SHP77 treated with DMSO at 0.1 percent for 48 hours (cell line): ENCODE measurements around the gene ASB2.

Experiments used
- DNase-seq: peaks from one replicate; lab custom pipeline; 2025; lab: John Stamatoyannopoulos, UW

Gene ASB2

GRCh38 chr14:94001016-94001415, 24.6 kb upstream of the ASB2 start:
- no peak for DNase-seq

- DNase-seq: no peak
Measured at GRCh38 chr14:94000267-94000666, 23.9 kb upstream of the ASB2 start.

DNA sequence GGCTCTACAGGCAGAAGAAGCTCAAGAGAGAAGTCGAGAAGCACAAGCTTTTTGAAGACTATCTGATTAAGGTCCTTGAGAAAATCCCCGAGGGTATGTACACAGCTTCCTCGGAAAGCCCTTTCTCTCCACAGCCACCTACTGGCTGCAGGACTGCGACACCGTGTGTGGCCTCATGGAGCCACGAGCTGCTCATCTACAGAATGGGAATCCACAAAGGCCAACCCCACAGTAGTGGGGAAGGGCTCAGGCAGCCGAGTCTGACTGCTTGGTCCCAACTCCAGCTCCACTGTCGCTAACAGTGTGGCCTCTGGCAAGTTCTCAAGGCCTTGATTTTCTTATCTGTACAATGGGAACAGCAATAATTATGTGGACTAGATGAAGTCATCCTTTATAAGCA, 23.2 kb upstream of the ASB2 start:
- DNase-seq: no peak

DNA sequence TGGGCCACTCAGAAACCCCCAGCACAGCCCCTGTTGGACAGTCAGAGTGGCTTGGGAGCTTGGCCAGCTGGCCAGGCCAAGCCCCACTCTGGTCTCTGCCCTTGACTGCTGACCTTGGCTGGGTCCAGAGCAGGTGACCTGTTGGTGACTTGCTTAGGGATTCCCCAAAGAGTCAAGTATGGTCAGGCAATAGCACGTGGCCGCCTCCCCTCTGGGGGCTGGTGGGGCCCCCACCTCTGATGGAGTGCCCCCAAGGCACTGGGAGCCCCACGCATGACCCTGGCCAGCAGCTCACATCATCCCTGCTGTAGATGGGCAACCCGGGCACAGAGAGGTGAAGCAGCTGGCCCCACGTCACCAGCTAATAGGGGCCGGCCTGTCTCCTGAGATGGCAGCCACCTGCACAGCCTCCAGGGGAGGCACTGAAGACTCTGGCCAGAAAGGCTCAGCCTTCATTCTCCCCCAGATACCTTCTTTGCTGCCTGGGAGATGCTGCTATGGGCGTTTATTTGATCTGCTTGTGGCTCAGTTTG, 22.6 kb upstream of the ASB2 start:
- no peak for DNase-seq

DNA sequence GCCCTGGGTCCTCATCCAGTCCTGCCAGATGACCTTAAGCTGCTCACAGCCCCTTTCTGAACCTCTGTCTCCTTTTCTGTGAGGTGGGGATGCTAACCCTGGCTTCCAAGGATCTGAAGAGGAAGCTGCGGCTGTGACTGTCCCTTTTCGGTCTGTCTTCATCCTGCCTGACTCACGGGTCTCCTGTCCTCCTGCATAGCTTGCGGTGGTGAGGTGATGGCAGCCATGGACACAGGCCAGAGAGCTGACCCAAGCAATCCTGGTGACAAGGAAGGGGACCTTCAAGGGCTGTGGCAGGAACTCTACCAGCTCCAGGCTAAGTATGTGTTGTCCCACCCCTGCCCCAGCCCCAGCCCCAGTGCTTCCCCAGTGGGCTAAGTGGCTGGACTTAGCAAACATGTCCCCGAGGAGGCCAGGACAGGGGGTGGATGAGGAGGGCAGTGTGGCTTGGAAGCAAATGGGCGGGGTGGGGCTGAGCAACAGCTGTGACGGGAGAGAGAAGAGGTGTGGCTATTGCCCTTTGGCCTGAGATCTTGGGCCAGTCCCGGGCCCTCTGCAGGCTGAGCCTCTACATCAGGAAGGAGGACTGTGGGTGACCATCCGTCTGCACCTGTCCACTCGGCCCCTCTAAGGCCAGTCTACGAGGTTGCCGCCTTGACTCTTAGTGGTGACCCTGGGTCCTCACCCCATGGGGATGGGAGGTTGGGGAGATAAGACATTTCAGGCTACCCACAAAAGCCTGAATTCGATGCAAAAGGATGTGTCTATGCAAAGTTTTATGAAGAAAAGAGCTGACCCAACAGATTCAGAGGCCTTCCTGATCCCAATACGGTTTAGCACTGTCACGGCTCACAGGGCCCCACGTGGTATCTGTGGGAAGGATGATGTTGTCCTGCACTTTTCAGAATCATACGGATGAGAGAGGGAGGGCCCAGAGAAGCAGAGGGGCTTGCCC, 21.8 kb upstream of the ASB2 start:
- DNase-seq: no peak

DNA sequence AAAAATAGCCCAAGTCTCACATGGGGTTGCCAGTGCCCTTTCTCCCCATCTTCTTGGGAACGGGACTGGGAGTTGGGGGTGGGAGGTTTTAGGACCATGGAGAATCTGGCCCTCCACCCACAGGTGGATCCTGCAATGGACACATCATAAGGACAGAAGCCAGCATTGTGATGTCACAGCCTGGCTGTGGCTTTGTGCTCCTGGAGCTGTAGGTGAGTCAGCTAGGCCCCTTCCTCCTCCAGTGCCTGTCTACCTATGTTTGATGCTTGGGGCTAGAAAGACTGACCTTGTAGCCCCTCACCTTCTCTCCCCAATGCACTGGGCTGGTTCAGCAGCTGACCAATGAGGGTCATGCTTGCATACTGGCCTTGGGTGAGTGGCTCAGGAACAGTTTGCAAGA, 20.7 kb upstream of the ASB2 start, which contains the start of gene CCDC197:
Gene CCDC197 (plus strand): TSS at position 220 of the 400 bp plus-strand sequence. CDS start 831 bp downstream, outside the sequence.
- DNase-seq: no peak

DNA sequence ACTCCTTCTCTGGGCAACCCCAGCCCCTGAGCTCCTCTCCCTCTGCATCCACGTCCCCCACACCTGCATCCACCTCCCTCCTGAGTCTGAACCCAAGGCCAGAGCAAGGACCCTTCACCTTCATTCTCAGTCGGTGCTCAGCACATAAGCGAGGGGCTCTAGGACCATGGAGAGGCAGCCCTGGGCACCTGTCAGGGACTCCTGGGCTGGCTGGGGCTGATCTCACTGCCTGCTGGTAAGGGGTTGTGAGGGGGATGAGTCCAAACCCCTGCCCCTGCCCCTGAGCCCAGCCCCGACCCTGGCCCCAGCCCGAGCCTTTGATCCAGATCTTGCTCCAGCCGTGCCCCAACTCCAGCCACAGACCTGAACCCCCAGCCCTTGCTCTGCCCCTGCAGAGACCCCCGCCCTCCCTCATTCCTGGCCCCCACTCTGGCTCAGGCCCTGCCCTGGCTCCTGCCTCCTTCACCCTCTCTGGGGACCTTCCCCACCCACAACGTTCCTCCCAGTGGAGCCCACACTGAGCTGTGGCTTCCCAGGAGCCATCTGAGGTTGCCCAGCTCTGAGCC, 19.8 kb upstream of the ASB2 start:
- no peak for DNase-seq

DNA sequence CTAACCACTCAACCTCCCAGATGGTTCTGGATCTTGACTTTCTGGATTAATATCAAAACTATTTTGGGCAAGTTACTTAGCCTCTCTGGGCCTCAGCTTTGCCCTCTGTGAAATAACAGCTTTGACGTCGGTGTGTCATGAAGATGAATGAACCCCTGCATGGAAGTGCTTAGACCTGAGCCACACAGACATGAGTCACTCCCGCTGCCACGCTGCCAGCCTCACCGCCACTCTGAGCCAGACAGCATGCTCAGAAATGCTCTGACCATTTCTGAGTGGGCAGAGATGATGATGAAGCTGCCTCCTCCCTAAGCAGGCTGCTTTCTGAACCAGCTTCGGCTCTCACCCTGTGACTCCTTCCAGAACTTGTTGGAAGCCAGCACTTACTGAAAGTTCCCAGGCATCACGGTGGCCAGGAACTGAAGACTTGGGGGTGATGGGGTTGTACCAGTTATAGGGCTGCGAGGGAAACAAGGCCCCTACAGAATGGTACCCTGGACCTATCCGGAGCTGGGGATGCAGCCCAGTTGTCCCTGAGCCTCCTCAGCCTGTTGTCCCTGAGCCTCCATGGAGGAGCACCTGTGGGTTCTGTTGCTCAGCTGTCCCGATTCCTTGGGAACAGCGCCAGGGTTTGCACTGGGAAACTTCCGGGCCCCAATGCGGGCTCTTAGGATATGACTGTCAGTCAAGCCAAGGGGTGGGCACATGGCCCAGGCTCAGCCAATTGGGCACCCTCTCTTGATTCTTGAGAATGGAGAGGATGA, 18.7 kb upstream of the ASB2 start:
- DNase-seq: no peak

DNA sequence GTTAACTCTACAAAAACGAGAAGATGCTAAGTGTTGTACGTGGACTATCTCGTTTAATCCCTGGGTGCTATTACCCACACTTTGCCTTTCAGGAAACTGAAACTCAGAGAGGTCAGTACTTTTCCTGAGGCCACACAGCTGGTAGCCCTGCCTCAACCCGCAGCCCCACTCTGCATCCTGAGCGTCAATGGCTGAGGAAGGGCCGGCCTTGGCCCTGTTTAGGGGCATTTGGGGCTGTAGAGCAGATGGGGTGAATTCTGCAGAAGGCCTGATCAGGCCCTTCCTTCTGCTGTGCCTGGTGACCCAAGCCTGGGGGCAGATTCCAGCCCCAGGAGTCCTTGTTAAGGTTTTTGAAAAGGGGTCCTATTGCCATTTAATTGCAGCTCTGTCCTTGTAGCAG, 17.0 kb upstream of the ASB2 start:
- DNase-seq: no peak

DNA sequence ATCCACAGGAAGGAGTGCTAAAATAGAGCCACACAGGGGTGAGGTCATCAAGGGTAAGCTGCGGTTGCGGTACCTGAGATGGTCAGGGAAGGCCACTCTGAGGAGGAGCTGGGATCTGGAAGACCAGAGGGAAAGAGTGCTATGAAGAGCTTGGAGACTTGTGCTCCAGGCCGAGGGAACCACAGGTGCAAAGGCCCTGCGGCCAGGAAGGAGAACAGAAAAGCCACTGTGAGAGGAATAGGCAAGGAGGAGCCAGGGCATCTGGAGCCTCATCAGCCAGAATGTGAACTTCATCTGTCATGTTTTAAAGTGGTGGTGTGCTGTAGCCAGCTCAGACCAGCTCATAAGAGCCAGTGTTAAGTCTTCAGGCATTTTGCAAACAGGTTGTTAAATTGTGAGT, 15.3 kb upstream of the ASB2 start:
- no peak for DNase-seq

GRCh38 chr14:93991212-93991611, 14.8 kb upstream of the ASB2 start:
- no peak for DNase-seq

DNA sequence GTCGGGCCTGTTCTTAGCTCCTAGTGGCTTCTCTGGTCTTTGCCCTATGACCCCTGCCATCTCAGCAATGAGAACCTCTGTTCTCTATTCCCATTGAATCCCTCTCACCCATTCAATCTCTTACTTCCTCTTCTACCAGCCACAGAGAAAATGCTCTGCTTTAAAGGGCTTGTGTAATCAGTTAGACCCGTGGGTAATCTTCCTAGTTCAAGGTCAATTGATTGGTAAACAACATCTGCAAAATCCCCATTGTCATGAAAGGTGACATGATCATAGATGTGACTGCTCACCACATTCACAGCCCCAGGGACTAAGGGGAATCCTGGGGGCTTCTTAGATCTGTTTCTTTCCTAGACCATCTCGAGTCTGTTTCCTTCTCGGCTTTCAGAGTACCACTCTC, 13.6 kb upstream of the ASB2 start:
- DNase-seq: no peak

DNA sequence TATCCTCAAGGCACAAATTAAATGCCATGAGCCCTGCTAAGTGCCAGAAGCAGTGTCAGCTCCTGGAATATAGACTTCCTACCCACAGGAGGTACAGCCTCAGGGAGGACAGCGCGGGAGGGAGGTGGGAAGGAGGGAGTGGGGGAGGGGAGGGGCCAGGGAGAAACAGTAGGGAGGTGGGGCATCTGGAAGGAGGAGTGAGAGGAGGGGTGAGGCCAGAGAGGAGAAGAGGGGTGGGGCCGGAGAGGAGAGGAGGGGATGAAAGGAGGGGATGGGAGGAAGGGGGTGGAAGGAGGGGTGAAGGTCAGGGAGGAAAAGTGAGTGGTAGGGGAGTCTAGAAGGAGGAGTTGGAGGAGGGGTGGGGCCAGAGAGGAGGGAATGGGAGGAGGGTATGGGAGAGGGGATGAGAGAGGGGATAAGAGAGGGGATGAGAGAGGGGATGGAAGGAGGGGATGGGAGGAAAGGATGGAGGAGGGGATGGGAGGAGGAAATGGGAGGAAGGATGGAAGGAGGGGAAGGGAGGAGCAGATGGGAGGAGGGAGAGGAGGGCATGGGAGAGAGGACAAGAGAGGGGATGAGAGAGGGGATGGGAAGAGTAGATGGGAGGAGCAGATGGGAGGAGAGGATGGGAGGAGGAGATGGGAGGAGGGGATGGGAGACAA, 11.6 kb upstream of the ASB2 start:
- DNase-seq: no peak

DNA sequence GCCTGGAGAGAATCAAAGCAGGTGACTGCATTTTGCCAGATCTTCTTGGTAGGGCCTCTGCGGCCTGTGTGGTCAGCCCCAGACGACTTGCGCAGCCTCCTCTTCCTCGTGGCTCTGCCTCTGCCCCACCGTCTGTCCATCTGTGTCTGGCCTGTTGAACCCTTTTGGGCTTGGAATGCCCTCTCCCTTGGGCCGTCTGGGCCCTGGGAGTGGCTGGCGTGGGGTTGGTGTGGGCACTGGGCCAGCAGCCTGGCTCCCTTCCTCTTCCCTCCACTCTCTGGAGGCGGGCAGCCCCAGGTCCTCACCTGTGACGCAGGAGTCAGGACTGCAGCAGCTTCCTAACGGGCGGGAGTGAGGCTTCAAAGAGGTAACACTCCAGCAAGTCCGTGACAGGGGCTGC, 11.0 kb upstream of the ASB2 start:
- no peak for DNase-seq

DNA sequence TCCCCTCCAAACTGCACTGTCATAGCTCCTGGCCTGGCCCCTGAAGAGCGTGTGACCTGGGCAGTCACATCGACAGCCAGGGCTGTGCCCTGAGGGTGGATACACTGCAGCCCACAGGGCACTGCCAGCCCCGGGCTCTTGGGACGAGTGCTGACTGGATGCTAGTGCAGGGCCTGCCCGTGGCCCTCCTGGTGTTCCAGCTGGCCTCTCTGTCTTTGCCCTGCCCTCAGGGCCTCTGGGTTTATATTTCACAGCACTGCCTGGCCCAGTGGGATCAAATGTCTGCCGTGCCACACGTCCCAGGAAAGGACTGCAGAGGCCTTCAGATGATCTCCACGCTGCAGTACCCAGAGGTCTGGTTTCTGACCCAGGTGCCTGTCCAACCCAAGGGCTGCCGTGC, 10.6 kb upstream of the ASB2 start:
- DNase-seq: no peak

DNA sequence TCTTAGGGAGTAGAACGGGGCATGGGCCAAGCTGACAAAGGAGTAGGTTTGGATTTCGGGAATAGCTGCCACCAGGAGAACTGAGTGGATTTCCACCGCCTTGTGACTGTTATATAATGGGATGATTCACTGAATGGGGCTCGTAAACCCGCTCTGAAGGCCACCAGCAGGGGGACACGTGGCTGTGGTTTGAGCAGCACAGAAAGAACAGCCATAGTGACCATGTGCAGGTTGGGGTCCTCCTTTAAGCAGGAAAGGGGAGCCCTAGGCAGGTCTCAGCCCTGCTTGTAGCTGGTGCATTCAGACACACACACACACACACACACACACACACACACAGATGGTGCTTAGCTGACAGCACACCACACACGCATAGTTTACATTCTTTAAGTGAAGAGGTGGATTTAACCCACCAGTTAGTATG, 8.6 kb upstream of the ASB2 start:
- DNase-seq: no peak

DNA sequence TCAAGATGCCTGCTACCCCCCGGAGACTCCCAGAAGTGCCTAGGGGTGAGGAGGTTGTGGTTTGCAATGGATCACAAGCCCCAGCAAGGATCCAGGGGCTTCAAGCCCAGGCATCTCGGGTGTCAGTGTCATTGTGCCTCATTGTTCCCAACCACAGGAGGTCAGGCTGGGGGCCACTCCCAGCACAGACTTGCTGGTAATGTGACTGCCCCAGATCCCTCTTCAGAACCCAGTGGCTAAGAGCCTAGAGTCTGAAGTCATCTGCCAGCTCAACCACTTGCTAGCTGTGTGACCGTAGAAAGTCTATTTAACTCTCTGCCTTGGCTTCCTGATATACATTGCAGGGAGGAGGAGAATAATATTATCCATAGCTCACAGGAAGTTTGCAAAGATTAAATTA, 7.7 kb upstream of the ASB2 start:
- DNase-seq: no peak

GRCh38 chr14:93982230-93983007, 6.0 kb upstream of the ASB2 start:
- no peak for DNase-seq

- DNase-seq: no peak
Measured at GRCh38 chr14:93981316-93982229, 5.2 kb upstream of the ASB2 start.
